Tibial nerve (tissue), 3 donors: ENCODE data around the gene SYNGAP1.

ENCODE experiments used
- POLR2A ChIP-seq, 2 donors: fragments of 450-650 bp; IDR thresholded peaks; one replicate each; pipeline ENCODE4 v1.6.1; 2017; ENCODE audit warnings: antibody characterized with exemption in 2 of 2, mild to moderate bottlenecking in 2 of 2, moderate library complexity in 2 of 2
- TF ChIP-seq, protein P1 (sequence below), 5 experiments: fragments of 200-600 bp in 3 of 5; fragments of 450-650 bp in 2 of 5; sonication (generic) in 3 of 5; IDR thresholded peaks; one replicate each; pipeline ENCODE4 v1.5.1; 2016 to 2019; ENCODE audit warnings: antibody characterized with exemption in 5 of 5, mild to moderate bottlenecking in 3 of 5, moderate library complexity in 2 of 5

DNA sequence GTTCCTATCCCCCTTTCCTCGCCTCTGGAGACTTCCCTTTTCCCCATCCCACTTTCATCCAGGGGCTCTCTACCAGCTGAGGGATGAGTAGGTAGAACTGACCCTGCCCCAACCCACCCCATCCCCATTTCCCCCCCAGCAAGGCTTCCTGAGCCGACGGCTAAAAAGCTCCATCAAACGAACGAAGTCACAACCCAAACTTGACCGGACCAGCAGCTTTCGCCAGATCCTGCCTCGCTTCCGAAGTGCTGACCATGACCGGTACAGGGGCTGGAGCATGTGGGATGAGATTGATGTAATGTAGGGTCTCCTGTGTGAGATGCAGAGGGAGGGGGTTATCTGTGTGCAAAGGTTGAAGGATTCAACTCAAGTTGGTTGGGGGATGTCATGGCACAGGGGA, 12.7 kb downstream of the SYNGAP1 start:
- TF ChIP-seq, protein P1, sequence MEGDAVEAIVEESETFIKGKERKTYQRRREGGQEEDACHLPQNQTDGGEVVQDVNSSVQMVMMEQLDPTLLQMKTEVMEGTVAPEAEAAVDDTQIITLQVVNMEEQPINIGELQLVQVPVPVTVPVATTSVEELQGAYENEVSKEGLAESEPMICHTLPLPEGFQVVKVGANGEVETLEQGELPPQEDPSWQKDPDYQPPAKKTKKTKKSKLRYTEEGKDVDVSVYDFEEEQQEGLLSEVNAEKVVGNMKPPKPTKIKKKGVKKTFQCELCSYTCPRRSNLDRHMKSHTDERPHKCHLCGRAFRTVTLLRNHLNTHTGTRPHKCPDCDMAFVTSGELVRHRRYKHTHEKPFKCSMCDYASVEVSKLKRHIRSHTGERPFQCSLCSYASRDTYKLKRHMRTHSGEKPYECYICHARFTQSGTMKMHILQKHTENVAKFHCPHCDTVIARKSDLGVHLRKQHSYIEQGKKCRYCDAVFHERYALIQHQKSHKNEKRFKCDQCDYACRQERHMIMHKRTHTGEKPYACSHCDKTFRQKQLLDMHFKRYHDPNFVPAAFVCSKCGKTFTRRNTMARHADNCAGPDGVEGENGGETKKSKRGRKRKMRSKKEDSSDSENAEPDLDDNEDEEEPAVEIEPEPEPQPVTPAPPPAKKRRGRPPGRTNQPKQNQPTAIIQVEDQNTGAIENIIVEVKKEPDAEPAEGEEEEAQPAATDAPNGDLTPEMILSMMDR (IDR thresholded peaks at IDR 0.05): no peak
- no peak for TF ChIP-seq POLR2A (IDR thresholded peaks at IDR 0.05)
